HPDE6-E6E7 (cell line): ENCODE results near the gene ARRDC4.
A peak's percentile ranks its signal among the peaks of the same experiment; 100 is the strongest.

ENCODE experiments used
- DNase-seq: peaks from one replicate; pipeline ENCODE4 v3.0.0; 2011; ENCODE audit warnings: missing footprints; ENCODE audit errors: extremely low spot score

ARRDC4 gene

DNA sequence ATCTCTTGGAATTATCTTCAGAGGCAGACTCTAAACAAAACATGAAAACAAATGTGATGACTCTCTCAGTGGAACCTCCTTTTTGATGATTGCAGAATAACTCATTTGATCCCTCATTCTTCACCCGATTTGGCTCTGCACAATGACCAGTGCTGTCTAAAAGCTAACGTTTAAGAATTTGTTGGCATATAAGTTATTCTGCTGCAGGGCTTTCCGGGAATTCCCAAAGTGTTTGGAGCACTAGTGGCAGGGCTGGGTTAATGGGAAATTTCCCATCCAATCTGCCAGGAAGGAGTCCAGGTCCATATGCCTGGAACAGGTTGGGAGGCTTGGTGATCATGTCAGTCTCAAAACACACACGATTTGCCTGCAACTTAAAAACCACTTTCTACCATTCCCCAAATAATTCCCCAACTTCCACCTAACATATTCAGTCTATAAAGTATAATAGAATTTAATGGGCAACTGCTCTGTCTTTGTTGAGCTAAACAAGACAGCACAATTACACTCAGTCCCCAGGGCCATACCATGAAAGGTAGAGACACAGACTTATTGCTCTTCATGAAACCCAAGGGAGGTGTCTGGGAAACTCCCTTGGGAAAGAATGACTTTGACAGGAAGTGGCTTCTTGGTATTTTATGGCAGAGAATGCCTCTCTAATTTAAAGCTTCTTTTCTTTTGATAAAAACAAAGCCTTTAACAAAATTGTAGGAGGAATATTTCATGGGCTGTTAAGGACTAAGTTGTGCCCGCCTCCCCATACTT lies 38.0 kb downstream of the ARRDC4 start:
- no peak for DNase-seq

DNA sequence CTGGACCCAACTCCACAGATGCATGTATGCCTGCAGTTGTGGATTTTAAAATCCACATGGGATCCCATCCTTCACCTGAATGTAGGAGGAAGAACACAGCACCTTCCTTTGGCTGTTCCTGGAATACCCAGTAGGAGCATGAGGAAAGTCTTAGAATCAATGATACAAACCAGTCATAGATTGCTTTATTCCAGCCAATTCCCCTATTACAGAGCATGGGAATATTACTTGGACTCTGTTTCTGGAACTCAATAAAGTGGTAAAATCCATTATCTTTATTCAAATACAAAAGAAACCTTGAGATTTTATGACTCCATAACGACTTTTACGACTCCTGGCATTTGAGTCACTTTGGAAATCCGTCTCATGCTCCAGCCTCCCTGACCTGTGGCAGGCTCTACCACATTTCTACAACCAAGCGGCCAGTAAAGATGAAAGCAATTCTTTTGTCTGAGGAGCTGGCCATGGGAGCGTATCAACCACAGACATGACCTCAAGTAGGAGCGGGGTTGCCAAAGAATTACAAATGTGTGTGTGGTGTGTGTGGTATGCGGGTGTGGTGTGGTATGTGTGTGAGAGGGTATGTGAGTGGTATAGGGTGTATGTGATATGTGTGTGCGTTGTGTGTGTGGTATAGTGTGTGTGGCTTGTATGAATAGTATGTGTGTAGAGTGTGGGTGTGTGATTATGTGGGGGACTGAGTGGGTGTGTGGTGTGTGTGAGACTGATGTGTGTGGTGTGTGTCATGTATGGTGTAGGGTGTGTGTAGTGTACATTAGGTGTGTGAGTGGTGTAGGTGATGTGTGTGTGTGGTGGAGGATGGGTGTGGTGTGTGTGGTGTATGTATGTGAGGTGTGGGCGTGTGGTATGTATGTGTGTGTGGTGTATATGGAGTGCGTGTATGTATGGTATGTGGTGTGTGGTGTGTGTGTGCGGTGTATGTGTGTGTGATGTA lies 40.0 kb downstream of the ARRDC4 start:
- no peak for DNase-seq

DNA sequence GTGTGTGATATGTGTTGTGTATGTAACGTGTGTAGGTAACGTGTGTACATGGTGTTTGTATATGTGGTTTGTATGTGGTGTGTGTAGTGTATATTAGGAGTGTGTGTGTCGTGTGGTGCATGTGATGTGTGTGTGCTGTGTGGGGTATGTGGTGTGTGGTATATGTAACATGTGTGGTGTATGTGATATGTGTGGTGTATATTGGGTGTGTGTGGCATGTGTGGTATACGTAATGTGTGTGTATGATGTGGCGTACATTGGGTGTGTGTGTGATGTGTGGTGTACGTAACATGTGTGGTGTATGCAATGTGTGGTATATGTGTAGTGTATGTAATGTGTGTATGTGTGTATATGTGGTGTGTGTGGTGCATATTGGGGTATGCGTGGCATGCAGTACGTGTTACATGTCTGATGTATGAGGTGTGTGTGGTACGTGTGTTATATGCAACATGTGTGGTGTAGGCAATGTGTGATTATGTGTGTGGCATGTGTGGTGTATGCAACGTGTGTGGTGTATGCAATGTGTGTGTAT lies 41.2 kb downstream of the ARRDC4 start:
- no peak for DNase-seq

DNA sequence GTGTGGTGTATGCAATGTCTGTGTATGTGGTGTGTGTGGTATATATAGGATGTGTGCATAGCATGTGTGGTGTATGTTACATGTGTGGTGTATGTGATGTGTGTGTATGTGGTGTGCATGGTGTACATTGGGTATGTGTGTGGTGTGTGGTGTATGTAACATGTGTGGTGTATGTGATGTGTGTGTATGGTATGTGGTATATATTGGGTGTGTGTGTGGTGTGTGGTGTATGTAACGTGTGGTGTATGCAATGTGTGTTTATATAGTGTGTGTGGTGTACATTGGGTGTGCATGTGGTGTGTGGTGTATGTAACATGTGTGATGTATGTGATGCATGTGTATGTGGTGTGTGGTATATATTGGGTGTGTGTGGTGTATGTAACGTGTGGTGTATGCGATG lies 41.9 kb downstream of the ARRDC4 start:
- DNase-seq = no peak

- DNase-seq = no peak
Observed at GRCh38 chr15:98002866-98003265, 42.4 kb downstream of the ARRDC4 start.

DNA sequence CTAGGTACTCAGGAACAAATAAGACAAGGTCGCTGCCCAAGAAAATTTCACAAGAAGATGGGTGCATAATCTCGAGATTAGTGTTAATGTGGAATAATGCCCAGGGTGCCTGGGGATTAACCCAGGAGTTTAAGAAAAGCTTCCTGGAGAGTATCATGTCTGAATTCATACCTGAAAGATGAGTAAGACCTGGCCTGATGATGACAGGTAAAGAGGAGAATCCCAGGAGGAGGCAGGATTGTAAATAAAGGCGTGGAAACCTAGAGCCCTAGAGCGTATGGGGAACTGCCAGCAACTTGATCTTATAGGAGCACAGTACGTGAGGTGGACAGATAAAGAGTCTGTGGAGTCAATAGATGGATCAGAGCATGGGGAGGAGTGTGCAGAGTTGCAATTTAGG lies 43.0 kb downstream of the ARRDC4 start:
- DNase-seq = peak; percentile 66

GRCh38 chr15:98003996-98004395 lies 43.5 kb downstream of the ARRDC4 start:
- peak; percentile 51 for DNase-seq

GRCh38 chr15:98005659-98006058 lies 45.2 kb downstream of the ARRDC4 start:
- no peak for DNase-seq

DNA sequence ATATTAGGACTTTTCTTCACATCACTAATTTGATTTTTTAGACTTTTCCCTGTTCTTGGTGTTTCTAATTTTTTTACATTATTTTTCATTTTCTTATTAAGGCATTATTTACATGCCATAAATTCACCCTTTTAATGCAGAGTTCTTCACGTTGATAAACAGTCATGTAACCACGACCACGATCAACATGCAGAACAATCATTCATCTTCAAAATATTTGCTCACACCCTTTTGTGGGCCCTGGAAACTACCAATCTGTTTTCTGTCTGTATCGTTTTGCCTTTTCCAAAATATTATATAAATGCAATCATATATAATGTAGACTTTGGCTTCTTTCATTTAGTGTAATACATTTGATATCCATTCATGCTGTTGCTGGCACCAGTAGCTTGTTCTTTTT lies 48.7 kb downstream of the ARRDC4 start:
- DNase-seq = no peak

GRCh38 chr15:98009971-98010370 lies 49.5 kb downstream of the ARRDC4 start:
- no peak for DNase-seq

DNA sequence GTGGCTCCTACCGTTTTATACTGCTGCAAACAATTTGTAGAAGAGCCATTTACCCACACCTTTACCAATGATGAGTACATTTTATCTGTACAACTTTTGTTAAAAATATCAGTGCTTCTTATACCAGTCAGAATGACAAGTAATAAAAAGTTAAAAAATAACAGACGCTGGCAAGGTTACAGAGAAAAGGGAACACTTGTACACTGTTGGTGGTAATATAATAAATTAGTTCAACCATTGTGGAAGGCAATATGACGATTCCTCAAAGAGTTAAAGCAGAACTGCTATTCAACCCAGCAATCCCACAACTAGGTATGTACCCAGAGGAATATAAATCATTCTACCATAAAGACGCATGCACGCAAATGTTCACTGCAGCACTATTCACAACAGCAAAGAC lies 51.9 kb downstream of the ARRDC4 start:
- no peak for DNase-seq

DNA sequence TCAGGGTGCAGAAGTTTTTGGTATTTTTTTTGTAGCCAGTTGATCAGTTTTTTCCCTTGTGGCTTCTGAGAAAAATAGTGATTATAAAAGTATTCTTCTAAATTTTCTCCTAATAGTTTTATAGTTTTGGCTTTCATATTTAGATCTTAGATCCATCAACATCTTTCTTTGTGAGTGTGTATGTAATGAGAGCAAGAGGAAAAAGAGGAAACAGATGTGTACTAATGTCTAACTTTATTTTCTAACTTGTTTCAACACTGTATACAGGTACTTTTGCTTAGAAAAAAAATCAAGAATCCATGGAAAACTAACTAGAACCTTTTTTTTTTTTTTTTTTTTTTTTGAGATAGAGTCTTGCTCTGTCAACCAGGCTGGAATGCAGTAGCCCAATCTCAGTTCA lies 53.1 kb downstream of the ARRDC4 start:
- DNase-seq = no peak

DNA sequence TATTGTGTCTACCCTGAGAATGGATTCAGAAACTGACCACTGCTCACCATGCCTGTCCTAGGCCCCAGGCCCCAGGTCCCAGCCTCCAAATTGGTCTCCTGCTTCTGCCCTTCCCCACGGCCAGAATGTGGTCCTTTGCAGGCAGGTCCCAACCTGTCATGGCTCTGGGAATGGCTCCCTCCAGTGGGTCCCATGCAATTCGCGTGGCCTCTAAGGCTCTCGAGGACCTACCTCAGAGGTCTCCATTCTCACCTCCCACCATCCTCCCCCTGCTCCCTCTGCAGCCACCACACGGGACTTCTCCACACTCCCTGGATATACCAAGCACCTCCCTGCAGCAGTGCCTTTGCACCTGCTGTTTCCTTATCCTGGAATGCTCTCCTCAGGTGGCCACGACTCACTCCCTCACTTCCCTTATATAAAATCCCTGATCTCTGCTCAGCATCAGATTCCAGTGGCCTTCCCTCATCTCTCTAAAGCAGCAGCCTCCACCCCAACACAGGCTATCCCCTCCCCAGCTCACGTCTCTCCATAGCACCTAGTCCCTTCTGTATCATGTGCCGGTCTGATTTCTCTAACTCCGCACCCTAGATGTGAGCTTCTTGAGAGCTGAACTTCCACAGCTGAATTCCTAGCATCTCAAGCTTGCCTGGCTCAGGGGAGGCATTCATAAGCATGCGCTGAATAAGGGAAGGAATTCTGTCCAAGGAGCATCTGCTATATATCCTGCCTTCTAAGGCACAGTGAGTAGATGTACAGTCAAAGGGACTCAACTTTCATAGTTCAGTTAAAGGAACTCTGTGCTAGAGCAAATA lies 56.9 kb downstream of the ARRDC4 start:
- DNase-seq = no peak

DNA sequence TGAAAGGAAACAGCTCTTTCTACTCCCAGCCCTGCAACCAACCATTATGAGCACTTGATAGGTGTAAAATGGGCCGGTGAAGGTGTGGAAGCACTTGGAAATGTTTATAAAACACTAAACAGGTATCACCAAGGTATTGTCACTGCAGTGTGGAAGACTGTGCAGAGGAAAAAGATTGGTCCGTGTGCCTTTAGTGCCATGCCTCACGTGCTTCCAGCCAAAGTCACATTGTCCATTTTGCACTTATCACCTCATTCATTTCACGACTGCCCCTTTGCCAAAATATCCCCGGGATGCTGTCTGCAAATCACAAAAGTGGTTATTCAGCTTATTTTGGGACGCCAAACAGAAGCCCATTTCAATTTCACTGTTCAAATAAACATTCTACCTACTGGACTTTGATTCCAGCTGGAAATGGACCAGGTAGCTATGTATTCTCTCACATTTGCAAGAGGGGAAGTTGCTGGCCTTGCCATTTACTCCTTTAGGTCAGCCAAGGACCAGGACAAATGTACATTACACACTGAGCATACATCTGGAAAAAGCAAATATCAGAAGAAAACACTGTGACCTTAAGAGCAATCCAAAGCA lies 58.4 kb downstream of the ARRDC4 start:
- no peak for DNase-seq
